Panc1 (cell line): Measurements from ENCODE around the gene PARP8. TPM values are rescaled to one million over a fixed set of nuclear protein-coding genes. Genes with fewer than 3 reads are reported as not detected.

Source experiments
- ATAC-seq: fragments of 200-7000 bp; cut with Tn5 transposase; 2 replicates; pipeline ENCODE4 v1.9.1; 2020; ENCODE audit warnings: mild to moderate bottlenecking, moderate library complexity
- BruUV-seq: library from RNA; stranded (reverse); fragments of 400-500 nt; replicated peaks from 2 replicates; lab custom pipeline; 2021; lab: Mats Ljungman, UMichigan
- CTCF ChIA-PET: fragments of 300-600 bp; sonication (Branson Sonifier 250); formaldehyde crosslinking; loops from one replicate; lab custom pipeline; 2022; ENCODE audit warnings: antibody characterized with exemption; lab: Charles Lee
- POLR2A ChIA-PET: fragments of 300-600 bp; sonication (Branson Sonifier 250); formaldehyde crosslinking; loops from one replicate; lab custom pipeline; 2022; ENCODE audit warnings: antibody characterized with exemption; lab: Charles Lee
- DNase-seq: peaks from one replicate; pipeline ENCODE4 v3.0.0-alpha.2; 2010; ENCODE audit warnings: low read depth, low spot score
- H3K27ac ChIP-seq: 2 replicates; pipeline ENCODE4 v1.5.1; 2011; ENCODE audit warnings: mild to moderate bottlenecking, low read length, inconsistent platforms
- H3K27me3 ChIP-seq: fragments of 200-500 bp; sonication (Bioruptor generic); 2 replicates; pipeline ENCODE4 v1.6.0; 2014; ENCODE audit warnings: low read length, inconsistent platforms; ENCODE audit not compliant: control insufficient read depth, insufficient read depth
- H3K36me3 ChIP-seq: fragments of 200-500 bp; sonication (Bioruptor generic); 2 replicates; pipeline ENCODE4 v1.5.1; 2014; ENCODE audit warnings: inconsistent platforms, mild to moderate bottlenecking, low read length, moderate library complexity; ENCODE audit not compliant: control insufficient read depth, insufficient read depth
- H3K4me1 ChIP-seq: 2 replicates; pipeline ENCODE4 v1.5.1; 2011; ENCODE audit warnings: inconsistent platforms, mild to moderate bottlenecking, low read length, moderate library complexity; ENCODE audit not compliant: control insufficient read depth, insufficient read depth
- H3K4me3 ChIP-seq, 2 experiments: 2 replicates each; pipeline ENCODE4 v1.5.1; 2011 to 2012; ENCODE audit warnings: low read depth in 2 of 2, low read length in 2 of 2, mild to moderate bottlenecking in 2 of 2, inconsistent platforms in 1 of 2, moderate library complexity in 1 of 2
- H3K9me3 ChIP-seq: fragments of 200-500 bp; sonication (Bioruptor generic); 2 replicates; pipeline ENCODE4 v1.5.1; 2014; ENCODE audit warnings: low read depth, mild to moderate bottlenecking, inconsistent platforms, low read length, moderate library complexity; ENCODE audit not compliant: control insufficient read depth, insufficient read depth
- POLR2AphosphoS5 ChIP-seq: IDR thresholded peaks from 2 replicates; pipeline ENCODE4 v1.6.1; 2012; ENCODE audit warnings: mild to moderate bottlenecking, low read depth, low read length, moderate library complexity
- SIN3A ChIP-seq: IDR thresholded peaks from 2 replicates; pipeline ENCODE4 v1.6.1; 2012; ENCODE audit warnings: low read depth, mild to moderate bottlenecking, low read length, moderate library complexity, borderline replicate concordance; ENCODE audit not compliant: insufficient read depth
- TCF7L2 ChIP-seq: IDR thresholded peaks from 2 replicates; pipeline ENCODE4 v1.6.1; 2011; ENCODE audit warnings: mild to moderate bottlenecking, low read depth, low read length, inconsistent platforms
- in situ Hi-C: cut with HindIII; loops from 2 replicates; pipeline ENCODE4 v1.10.0; 2016; ENCODE audit warnings: low sequenced_read_pairs, low pct_unique_long_range_greater_than_20kb
- intact Hi-C: fragments of 100-400 bp; cut with micrococcal nuclease; formaldehyde crosslinking; loops from one replicate; pipeline ENCODE4 v1.10.0; 2022; ENCODE audit not compliant: unreplicated experiment
- total RNA-seq: library from RNA; stranded (reverse); gene quantifications from one replicate; pipeline ENCODE4 v1.2.1, GENCODE V29; 2021; ENCODE audit not compliant: unreplicated experiment
- TF ChIP-seq, protein P1 (sequence below), 2 experiments: IDR thresholded peaks; 2 replicates each; pipeline ENCODE4 v1.6.1; 2011 to 2012; ENCODE audit warnings: low read depth in 2 of 2, control low read depth in 1 of 2, low read length in 1 of 2, mild to moderate bottlenecking in 1 of 2, moderate library complexity in 1 of 2; ENCODE audit not compliant: insufficient read depth in 1 of 2
- TF ChIP-seq, protein P2 (sequence below): fragments of 450-650 bp; IDR thresholded peaks from 2 replicates; pipeline ENCODE4 v1.5.1; 2017; ENCODE audit warnings: mild to moderate bottlenecking

Gene PARP8
- total RNA-seq, 1 experiment from 2014 or later, result 20.2 TPM

DNA sequence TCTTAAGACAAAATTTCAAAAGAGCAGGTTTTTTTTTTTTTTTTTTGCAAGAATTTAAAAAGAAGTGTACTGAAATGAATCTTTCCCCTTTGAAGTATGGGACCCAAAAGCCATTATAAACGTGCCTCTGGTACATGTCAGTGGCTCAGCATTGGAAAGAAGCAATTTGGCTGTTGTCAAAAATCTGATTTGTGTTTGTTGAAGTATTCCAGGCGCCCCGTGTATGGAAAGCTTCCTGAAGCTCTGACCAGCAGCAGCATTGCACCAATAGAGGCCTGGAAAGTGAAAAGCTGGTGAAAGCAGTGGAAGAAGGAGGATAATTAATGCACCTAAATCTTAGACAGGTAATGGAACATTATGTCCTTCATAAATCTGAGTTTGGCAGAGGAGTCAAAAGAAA, 215.0 kb downstream of the PARP8 start:
- no TSS peak for BruUV-seq
- Histone ChIP-seq H3K36me3 (no peaks in the 10 kb centered on the region), H3K4me3 (no peak overlapping the region), H3K27ac (no peak overlapping the region), H3K4me1 (no peaks in the 10 kb centered on the region), H3K27me3 (no peaks in the 10 kb centered on the region), H3K9me3 (no peaks in the 10 kb centered on the region)
- ATAC-seq, result no peak
- intact Hi-C loops, result no loop called here
- TF ChIP-seq TCF7L2 (no peak), POLR2AphosphoS5 (no peak), SIN3A (no peak)
- TF ChIP-seq, protein P1, sequence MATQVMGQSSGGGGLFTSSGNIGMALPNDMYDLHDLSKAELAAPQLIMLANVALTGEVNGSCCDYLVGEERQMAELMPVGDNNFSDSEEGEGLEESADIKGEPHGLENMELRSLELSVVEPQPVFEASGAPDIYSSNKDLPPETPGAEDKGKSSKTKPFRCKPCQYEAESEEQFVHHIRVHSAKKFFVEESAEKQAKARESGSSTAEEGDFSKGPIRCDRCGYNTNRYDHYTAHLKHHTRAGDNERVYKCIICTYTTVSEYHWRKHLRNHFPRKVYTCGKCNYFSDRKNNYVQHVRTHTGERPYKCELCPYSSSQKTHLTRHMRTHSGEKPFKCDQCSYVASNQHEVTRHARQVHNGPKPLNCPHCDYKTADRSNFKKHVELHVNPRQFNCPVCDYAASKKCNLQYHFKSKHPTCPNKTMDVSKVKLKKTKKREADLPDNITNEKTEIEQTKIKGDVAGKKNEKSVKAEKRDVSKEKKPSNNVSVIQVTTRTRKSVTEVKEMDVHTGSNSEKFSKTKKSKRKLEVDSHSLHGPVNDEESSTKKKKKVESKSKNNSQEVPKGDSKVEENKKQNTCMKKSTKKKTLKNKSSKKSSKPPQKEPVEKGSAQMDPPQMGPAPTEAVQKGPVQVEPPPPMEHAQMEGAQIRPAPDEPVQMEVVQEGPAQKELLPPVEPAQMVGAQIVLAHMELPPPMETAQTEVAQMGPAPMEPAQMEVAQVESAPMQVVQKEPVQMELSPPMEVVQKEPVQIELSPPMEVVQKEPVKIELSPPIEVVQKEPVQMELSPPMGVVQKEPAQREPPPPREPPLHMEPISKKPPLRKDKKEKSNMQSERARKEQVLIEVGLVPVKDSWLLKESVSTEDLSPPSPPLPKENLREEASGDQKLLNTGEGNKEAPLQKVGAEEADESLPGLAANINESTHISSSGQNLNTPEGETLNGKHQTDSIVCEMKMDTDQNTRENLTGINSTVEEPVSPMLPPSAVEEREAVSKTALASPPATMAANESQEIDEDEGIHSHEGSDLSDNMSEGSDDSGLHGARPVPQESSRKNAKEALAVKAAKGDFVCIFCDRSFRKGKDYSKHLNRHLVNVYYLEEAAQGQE (IDR thresholded peaks at IDR 0.05; ENCODE audit: insufficient read depth in 1 of 2, low read depth in 2 of 2, low read length in 1 of 2), result no peak
- TF ChIP-seq, protein P2, sequence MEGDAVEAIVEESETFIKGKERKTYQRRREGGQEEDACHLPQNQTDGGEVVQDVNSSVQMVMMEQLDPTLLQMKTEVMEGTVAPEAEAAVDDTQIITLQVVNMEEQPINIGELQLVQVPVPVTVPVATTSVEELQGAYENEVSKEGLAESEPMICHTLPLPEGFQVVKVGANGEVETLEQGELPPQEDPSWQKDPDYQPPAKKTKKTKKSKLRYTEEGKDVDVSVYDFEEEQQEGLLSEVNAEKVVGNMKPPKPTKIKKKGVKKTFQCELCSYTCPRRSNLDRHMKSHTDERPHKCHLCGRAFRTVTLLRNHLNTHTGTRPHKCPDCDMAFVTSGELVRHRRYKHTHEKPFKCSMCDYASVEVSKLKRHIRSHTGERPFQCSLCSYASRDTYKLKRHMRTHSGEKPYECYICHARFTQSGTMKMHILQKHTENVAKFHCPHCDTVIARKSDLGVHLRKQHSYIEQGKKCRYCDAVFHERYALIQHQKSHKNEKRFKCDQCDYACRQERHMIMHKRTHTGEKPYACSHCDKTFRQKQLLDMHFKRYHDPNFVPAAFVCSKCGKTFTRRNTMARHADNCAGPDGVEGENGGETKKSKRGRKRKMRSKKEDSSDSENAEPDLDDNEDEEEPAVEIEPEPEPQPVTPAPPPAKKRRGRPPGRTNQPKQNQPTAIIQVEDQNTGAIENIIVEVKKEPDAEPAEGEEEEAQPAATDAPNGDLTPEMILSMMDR, result no peak
- ChIA-PET CTCF (no interaction called here), POLR2A (no interaction called here)
- in situ Hi-C loops, result no loop called here
- no peak for DNase-seq

DNA sequence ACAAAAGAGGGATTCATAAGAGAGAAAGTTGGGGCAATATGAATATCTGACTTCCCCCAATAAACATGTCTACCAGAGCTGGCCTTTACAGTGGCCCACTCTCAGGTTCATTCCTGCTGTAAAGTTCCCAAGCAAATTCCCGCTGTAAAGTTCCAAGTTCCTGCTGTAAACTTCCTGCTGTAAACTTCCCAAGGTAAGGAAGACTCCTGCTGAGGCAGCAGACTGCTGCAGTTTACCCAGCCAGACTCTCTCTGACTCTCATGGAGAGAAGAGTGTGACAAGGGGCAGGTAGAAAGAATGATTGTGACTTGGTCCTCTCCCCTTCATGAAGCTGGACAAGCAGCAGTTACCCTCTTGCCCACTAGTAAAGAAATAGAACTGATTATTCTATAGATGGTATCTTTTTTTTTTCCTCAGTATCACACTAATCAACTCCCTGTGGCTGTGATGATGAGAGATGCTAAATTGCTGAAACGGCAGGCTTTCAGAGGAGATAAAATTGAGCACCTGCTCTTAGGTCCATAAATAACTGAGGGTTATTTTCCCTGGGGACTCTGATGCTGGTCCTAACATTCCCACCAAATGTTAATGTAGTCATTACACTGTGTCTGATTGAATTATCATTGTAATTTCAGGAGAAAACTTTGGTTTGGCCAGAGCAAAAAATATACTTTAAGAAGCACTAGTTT, 220.4 kb downstream of the PARP8 start:
- BruUV-seq, result no TSS peak
- no peak overlapping the region for H3K4me3 ChIP-seq
- TF ChIP-seq POLR2AphosphoS5 (no peak), SIN3A (no peak), TCF7L2 (no peak)
- TF ChIP-seq, protein P2, result no peak
- TF ChIP-seq, protein P1 (IDR thresholded peaks at IDR 0.05; ENCODE audit: insufficient read depth in 1 of 2, low read depth in 2 of 2, low read length in 1 of 2), result no peak
- in situ Hi-C loops, result no loop called here
- ATAC-seq, result no peak
- H3K36me3 ChIP-seq, result no peaks in the 10 kb centered on the region
- DNase-seq, result no peak
- H3K27ac ChIP-seq, result no peak overlapping the region
- intact Hi-C loops, result no loop called here
- H3K9me3 ChIP-seq, result no peaks in the 10 kb centered on the region
- H3K4me1 ChIP-seq, result no peaks in the 10 kb centered on the region
- POLR2A ChIA-PET, result no interaction called here
- H3K27me3 ChIP-seq, result no peaks in the 10 kb centered on the region
- CTCF ChIA-PET, result no interaction called here
